Omental fat pad (tissue), 4 donors: ENCODE measurements around the gene HAP1. TPM values are rescaled to one million over a fixed set of nuclear protein-coding genes. Genes with fewer than 3 reads are reported as not detected.
"Not testable (repeated sequence)": the region's sequence is repeated elsewhere in the genome, so short reads cannot be mapped to it uniquely, and the experiment has no call there.

Experiments
- ATAC-seq: fragments of 150-250 bp; one replicate; pipeline ENCODE4 v1.9.1; 2016; ENCODE audit warnings: mild to moderate bottlenecking, moderate library complexity; ENCODE audit not compliant: low FRiP score
- DNase-seq: peaks from one replicate; pipeline ENCODE4 v3.0.0-alpha.2; 2019; ENCODE audit warnings: low spot score
- total RNA-seq, 4 donors: library from RNA; depleted of rRNA; stranded (reverse); fragments of >200 nt; gene quantifications; one replicate each; pipeline ENCODE4 v1.1.0, GENCODE V29; 2016
- TF ChIP-seq, protein P1 (sequence below), 3 donors: fragments of 450-650 bp; IDR thresholded peaks; one replicate each; pipeline ENCODE4 v1.5.1; 2016 to 2017; ENCODE audit warnings: antibody characterized with exemption in 3 of 3, mild to moderate bottlenecking in 3 of 3, moderate library complexity in 2 of 3

The HAP1 gene
- total RNA-seq, 4 donors from 2014 or later: 0.47 to 1.1 TPM; not detected in 2

DNA sequence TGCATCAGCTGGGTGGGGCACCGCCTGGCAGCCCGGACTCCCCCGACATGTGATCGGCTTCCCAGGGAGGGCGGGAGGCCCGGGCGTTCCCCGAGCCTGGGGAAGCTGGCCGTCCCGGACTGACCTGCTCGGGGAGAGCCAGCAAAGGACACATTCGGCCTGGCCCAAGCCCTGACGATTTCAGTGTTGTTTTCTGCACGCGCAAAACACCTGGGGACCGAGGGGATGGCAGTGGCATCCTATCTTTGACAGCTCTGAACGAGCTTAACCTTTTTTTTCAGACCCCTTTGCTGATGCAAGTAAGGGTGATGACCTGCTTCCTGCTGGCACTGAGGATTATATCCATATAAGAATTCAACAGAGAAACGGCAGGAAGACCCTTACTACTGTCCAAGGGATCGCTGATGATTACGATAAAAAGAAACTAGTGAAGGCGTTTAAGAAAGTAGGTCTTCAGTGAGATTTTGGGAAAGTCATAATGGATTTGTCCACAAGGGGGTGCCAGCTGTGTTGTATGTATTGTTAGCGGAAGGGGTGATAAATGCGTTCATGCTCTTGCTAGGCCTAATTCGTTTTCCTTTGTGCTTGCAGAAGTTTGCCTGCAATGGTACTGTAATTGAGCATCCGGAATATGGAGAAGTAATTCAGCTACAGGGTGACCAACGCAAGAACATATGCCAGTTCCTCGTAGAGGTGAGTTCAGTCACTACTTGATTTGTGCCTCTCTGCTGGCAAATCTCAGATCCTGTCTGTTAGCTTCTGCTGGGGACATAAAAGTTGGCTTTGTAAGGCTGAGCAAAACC lies 44.7 kb downstream of the HAP1 start:
- DNase-seq (no peak), ATAC-seq (no peak)
- TF ChIP-seq, protein P1, sequence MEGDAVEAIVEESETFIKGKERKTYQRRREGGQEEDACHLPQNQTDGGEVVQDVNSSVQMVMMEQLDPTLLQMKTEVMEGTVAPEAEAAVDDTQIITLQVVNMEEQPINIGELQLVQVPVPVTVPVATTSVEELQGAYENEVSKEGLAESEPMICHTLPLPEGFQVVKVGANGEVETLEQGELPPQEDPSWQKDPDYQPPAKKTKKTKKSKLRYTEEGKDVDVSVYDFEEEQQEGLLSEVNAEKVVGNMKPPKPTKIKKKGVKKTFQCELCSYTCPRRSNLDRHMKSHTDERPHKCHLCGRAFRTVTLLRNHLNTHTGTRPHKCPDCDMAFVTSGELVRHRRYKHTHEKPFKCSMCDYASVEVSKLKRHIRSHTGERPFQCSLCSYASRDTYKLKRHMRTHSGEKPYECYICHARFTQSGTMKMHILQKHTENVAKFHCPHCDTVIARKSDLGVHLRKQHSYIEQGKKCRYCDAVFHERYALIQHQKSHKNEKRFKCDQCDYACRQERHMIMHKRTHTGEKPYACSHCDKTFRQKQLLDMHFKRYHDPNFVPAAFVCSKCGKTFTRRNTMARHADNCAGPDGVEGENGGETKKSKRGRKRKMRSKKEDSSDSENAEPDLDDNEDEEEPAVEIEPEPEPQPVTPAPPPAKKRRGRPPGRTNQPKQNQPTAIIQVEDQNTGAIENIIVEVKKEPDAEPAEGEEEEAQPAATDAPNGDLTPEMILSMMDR (IDR thresholded peaks at IDR 0.05): peak in 2 of 3 donors; percentile 11 to 41

- DNase-seq (peak; percentile 100), ATAC-seq (peak; percentile 93)
- TF ChIP-seq, protein P1 (IDR thresholded peaks at IDR 0.05): no peak
Observed at GRCh38 chr17:41688641-41689496, 45.6 kb downstream of the HAP1 start, which contains the start of gene EIF1. Gene EIF1 (plus strand): TSS chr17:41688885. CDS start chr17:41689039, 154 bp downstream.

- ATAC-seq (no peak), DNase-seq (no peak)
- TF ChIP-seq, protein P1 (IDR thresholded peaks at IDR 0.05): no peak
Observed at GRCh38 chr17:41687828-41688640, 46.4 kb downstream of the HAP1 start.

- TF ChIP-seq, protein P1 (IDR thresholded peaks at IDR 0.05): no peak
- no peak for ATAC-seq
- no peak for DNase-seq
Observed at GRCh38 chr17:41686281-41686680, 48.2 kb downstream of the HAP1 start.

DNA sequence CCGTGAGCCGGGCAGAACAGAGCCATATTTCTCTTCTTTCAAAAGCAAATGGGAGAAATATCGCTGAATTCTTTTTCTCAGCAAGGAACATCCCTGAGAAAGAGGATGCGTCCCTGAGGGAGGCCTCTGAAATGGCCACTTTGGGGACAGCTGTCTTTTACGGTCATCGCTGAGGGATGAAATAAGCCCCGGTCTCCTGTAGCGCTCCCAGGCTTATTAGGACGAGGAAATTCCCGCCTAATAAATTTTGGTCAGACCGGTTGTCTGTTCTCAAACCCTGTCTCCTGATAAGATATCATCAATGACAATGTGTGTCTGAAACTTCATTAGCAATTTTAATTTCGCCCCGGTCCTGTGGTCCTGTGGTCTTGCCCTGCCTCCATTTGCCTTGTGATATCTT lies 48.7 kb downstream of the HAP1 start:
- not testable (repeated sequence) for ATAC-seq, DNase-seq

DNA sequence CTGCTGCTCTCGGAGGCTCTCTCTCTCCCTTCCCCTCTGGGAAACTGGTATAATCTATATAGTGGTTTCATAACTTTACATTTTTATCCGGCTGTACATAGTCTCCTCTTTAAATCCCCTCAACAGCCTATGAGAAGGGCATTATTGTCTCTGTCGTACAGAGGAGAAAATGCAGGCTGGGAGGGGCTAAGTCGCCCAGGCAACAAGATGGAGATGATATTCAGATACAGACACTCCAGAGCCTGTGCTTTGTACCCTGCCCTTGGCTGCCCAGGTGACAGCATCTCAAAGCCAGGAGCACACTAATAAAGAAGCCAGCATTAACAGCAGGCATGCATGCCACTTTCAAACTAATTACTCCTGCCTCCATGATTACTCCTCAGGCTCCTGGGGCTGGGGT lies 50.4 kb downstream of the HAP1 start:
- ATAC-seq: no peak

More for the DNA sequence above, 50.4 kb downstream of the HAP1 start:
- no peak for DNase-seq
- TF ChIP-seq, protein P1 (IDR thresholded peaks at IDR 0.05): no peak
